Activated CD4-positive, CD25-positive, alpha-beta regulatory T cell treated with anti-CD3 and anti-CD28 coated beads, Interleukin-2, amount 50 U/mL, for 24 hours (primary cell): ENCODE measurements around the gene RNF183.
"Not testable (repeated sequence)": the region's sequence is repeated elsewhere in the genome, so short reads cannot be mapped to it uniquely, and the experiment has no call there.

Experiments
- ATAC-seq, 2 donors: fragments of 150-1000 bp; cut with Tn5 transposase; one replicate each; pipeline ENCODE4 v1.10.0; 2021; ENCODE audit warnings: mild to moderate bottlenecking in 1 of 2, moderate library complexity in 1 of 2

The RNF183 gene

DNA sequence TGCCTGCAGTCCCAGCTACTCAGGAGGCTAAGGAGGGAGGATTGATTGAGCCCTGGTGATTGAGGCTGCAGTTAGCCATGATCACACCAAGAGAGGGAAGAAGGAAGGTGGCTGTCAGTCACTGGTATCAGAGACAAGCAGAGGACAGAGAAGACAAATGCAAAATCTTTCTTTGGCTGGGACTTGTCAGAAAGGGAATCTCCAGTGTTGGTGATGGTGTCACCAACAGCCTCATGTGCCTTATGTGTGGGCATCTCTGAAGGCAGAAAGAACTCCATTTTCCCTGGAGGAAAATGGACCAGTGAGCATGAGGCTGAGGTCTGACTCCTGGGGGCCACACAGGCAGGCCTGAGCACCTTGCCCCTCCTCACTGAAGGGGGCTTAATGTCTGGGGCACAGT is 12.1 kb upstream of the RNF183 start:
- no peak for ATAC-seq

DNA sequence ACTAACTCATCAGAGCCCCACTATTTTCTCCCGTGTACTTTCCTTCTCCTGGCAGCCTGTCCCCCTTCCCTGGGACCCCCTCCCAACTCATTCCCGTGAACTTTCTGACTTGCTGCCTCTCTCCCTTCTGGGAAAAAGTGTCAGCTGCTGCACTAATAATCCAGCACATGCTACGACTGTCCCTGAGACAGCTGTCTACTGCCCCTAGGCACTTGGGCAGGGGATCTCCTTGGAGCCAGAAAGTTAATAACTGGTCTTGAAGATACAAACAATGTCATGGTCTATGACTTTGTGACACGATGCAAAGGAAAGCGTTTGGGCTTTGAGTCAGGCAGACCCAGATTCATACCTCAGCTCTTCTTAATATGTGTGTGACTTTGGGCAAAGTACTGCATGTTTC is 10.1 kb upstream of the RNF183 start:
- no peak for ATAC-seq

DNA sequence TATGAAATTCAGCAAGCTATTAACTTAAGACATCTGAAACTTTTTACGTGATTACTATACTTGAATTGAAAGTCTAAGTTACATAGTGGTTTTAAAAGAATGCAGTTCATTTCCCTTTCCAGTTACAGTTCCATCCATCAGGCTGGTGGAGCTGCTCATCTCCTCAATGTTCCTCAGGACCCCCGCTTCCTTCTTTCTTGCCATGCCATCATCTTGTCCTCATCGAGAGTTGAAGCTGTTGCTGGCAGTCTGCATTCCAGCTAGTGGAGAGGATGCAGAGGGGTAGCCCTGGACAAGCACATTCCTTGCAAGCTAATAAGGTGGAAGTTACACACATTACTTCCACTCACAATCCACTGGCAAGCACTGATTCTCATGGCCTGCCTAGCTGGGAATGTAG is 8.8 kb upstream of the RNF183 start:
- ATAC-seq: no peak

DNA sequence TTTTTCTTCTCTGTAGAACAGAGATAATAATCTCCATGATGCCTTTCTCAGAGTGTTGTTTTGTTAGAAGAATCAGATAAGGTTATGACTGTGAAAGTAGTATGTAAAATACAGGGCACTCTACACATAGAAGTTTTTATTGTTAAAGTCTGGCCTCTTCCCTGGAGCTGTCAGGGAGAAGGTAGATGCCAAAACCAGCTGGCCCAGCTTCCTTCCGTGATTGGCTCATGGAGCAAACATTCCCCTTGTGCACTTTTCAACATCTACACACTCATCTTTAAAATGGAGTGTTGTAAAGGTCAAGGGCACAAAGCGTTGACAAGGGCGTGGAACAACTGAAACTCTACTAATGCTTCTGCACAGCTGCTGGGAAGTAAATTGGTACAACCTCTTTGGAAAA is 7.4 kb upstream of the RNF183 start:
- no peak for ATAC-seq

DNA sequence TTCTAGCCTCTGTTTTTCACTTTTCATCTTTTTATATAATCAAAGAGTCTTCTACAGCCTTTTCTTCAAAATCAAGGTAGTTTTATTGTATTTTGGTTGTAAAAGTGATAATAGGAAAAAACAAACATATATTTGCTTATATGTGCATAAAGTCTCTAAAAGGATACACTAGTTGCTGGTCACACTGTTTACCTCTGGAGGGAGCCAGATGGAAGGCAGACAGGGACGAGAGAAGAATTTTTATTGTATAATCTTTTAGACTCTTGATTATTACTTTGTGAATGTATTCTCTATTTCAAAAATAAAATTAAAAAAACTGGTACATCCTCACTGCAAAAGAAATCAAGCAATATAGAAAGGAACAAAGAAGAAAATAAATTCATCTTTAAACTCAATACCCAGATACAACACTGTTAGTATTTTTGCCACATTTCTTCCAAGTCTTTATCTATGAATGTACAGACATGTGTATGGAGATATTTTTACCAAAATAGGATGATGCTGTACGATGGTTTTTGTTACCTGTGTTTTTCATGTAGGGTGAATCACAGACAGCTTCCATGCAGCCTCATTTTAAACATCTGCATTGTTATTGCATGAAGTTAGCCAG is 6.1 kb upstream of the RNF183 start:
- ATAC-seq: no peak

DNA sequence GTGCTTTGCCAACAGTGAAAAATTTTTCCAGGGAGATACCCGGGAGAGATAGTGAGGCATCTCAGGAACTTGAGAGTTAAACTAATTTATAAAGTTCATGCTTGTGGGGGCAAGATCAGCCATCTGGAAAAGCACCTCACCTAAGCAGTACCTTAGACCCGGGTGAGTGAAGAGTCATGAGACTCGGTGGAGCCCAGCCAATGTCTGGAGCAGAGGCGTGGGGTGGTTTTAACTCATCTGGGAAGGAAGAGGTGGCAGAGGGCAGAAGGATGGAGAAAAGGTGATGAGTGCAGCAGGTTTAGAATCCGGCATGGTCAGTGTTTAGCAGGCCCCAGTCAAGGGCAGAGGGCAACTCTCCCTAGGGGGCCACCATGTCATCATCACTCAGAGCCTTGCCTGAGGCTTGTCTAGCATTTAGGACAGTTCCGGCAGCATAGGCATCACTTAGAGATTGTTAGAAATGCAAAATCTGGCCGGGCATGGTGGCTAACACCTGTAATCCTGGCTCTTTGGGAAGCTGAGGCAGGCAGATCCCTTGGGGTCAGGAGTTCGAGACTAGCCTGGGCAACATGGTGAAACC is 4.3 kb upstream of the RNF183 start:
- ATAC-seq: no peak

DNA sequence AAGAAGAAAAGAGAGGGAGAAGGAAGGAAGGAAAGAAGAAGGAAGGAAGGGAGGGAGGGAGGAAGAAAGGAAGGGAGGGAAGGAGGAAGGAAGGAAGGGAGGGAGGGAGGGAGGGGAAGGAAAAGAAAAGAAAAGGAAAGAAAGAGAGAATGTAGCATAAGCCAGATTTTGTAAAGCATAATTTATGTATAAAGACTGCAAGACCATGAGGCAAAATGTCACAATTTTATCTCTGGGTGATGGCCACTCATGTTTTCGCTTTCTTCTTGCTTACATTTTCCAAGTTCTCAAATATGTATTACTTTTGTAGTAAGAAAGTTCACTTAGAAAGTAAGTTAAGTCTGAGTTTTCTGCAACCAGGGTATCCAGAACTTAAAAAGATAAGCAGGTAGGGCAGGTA is 3.4 kb upstream of the RNF183 start:
- ATAC-seq: no peak

DNA sequence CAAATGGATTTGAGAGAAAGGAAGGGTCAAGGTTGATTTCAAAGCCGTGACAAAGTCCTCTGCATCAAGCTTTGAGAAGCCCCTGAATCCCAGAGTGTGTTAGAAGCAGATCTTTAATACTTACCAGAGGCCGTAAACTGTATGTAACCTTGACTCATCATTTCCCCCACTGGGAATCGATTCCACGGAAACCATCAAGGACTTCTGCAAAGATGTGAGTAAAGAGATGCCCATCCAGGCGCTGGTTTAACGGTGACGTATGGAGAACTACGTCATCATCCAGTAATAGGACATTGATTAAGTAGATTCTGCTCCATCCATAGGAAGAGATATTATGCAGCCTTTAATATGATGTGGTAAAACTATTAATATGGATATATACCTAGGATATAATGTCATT is 1.6 kb downstream of the RNF183 start:
- ATAC-seq: no peak

DNA sequence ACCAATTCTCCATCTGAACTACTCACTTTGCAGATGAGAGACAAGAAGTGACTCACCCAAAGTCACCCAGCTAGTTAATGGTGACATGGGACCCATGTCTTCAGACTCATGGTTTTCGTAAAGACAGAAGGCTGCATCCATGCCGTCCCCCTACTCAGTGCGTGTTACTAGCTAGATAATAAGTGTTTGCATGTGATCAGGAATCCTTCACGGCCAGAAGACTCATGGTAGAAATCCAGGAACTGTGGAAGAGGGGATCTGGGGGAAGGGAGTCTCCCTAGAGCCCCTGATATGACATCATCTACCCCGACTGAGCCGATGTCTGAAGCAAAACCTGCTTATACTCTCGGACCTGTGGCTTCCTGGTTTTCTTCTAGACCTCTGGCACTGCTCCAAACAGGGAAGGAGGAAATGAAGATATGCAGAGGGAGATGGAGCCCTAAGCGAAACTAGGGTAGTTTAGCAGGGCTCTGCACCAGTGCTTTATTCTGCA is 3.3 kb downstream of the RNF183 start:
- no peak for ATAC-seq

DNA sequence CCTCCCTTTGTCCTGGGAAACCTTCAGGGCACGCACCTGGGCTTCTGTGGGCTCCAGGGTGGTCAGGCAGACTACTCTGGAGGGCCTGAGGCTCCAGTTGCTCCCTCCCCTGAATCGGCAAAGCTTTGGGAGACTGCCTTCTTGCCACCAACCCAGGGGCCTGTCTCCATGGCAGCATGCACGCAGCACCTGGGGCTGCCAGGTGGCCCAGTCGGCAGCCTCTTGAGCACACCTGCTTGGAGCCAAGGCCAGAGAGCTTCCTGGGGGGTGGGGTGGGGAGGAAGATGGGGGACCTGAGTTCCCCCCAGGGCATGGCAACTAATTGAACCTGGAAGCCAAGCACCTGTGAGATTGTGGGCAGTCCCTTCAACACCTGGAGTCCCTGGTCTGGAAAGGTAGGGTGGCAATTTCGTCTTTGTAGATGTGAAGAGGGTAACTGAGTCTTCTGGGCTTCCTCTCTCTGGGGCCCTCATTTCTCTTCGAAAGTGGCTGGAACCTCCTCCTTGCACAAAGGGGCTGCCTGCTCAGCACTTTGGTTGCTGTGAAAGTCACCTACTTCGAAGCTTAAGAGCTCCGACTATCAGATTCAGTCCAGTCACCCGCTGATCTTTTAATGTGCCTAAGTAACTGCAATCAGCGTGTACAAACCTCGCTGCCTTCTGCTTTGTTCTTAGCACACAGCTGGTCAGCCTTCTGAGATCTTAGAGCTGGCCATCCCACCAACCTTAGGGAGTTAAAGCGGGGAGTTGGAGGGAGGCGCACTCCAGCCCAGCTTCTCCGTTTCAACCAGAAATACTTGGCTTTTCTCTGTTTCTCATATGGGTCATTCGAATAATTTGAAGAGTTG is 4.0 kb downstream of the RNF183 start:
- no peak for ATAC-seq

DNA sequence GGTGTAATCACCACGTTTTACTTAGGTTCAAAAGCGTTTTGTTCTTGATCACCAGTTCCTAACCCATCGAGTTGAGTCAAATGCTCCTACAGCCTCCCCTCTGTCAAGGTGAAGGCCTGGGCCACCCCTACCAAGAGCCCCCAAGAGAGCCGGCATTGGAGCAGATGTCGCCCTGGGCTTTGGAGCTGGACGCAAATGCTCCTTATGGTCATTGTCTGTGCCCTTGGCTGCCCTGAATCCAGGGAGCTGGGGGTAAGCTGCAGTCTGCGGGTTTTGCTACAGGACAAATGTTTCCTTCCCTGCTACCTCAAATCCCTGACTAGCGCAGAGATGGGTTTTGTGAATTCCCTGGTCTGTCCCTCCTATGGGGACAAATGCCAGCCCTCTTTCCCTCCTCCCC is 4.9 kb downstream of the RNF183 start:
- ATAC-seq: no peak

DNA sequence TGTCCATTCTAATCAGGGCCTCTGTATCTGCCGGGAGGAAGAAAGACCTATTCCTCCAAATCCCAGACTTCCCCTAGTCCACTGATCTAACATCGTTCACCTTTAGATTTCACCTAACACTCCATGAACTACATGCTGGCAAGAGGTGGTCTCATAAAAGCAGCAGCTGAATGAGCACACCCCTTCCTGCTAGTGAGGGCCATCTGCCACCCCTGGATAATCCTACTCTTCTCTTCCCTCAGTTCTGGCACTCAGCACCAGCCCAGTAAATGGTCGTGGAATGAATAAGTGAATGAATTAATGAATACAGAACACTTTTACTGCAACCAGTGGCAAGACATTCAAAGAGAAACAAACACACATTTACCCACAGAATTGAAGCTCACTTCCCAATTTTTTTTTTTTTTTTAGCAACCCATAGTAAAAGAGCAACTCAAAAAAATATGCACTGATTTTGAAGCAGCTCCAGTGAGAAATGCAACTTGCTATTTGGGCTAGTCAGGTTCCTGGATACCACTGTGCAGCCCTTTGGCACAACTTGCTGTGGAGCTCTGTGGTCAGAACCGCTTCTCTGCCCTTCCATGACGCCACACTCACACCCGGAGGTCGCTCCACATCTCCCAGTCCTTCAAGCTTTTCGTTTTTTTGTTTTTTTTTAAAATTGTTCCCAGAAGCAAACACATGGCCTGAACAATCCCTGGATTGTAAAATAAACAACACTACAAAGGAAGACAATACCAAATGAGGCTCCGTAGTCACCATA is 6.2 kb downstream of the RNF183 start:
- ATAC-seq: no peak

DNA sequence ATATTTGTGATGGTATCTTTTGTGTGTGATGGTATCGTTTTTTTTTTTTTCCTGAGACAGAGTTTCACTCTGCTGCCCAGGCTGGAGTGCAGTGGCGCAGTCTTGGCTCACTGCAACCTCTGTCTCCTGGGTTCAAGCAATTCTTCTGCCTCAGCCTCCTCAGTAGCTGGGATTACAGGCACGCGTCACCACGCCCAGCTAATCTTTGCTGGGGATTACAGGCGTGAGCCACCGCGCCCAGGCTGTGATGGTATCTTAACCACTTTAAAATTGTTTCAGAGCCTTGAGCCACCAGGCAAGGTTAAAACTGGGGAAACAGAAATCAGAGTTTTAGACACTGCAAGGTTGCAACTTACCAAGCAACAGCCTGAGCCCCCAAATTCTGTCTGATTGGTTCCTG is 6.9 kb downstream of the RNF183 start:
- ATAC-seq: not testable (repeated sequence)

DNA sequence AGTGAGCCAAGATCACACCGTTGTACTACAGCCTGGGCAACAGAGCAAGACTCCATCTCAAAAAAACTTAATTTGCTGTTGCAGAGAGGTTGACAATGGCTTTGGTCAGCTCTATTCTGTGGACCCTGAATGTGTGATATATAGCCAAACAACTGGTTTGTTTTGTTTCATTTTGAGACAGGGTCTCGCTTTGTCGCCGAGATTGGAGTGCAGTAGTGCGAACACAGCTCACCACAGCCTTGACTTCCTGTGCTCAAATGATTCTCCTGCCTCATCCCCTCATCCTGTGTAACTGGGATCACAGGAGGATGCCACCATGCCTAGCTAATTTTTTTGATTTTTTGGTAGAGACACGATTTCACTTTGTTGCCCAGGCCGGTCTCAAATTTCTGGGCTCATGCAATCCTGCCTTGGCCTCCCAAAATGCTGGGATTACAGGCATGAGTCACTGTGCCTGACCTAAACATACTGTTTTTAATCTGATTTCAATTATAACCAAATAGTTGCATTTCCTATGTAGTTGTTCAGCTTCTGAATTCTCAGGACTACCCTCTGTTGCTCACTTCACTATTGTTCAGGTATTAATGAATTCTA is 9.8 kb downstream of the RNF183 start:
- ATAC-seq: no peak

DNA sequence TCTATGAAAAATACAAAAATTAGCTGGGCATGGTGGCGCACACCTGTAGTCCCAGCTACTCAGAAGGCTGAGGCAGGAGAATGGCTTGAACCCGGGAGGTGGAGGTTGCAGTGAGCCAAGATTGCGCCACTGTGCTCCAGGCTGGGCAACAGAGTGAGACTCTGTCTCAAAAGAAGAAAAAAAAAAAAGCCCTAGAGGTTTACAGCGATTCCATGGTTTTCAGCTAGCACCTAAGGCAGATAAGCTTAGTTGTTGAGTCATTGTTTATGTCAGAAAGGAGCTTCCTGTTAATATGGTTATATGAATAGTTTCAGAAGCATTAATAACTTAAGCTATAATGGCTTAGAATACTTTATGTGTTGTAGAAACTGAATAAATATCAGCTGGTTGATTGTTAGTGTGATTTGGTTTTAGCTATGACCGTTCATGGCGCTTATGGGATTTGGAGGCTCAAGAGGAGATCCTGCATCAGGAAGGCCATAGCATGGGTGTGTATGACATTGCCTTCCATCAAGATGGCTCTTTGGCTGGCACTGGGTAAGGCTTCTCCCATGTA is 13.0 kb downstream of the RNF183 start:
- ATAC-seq: no peak

DNA sequence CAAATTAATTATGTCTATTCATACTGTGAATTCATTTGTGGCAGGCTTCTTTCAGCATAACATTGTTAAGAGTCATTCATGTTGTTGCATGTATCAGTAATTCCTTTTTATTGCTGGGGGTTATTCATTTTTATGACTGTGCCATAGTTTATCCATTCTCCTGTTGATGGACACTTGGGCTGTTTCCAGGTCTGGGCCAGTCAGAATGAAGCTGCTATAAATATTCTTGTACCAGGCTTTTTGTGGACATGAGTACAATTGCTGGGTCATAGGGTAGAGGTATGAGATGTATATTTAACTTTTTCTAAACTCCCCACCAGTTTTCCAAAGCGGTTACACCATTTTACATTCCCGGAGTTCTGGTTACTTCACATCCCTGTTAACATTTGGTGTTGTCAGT is 14.1 kb downstream of the RNF183 start:
- ATAC-seq: no peak

DNA sequence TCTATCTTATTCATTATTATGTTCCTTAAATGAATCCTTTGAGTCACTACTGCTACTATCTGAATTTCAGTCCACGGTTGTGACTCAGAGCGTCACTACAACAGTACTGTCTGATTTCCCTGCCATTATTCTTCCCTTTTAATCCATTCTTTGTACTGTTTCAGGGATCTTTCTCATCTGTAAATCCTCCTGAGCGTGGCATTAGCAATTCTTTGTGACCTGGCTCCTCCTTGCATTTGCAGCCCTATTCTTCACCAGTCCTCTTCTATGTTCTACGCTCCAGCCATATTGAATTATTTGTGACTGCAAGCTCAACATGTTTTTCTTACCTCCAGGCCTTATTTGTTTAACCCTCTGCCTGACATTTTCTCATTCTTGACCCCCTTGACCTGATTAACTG is 21.8 kb downstream of the RNF183 start:
- ATAC-seq: no peak

DNA sequence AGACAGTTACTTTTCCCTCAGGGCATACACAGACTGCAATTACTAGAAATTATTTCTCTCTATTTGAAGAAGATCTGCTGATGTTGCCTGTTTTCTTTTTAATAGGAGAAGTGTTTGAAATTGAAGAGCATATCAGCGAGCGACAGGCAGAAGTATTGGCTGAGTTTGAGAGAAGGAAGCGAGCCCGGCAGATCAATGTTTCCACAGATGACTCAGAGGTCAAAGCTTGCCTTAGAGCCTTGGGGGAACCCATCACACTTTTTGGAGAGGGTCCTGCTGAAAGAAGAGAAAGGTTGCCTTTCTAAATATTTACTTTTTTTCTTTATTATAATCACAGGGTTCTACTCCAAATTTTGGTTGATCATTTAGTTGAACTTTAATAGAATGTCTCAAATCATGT is 24.3 kb downstream of the RNF183 start:
- no peak for ATAC-seq

DNA sequence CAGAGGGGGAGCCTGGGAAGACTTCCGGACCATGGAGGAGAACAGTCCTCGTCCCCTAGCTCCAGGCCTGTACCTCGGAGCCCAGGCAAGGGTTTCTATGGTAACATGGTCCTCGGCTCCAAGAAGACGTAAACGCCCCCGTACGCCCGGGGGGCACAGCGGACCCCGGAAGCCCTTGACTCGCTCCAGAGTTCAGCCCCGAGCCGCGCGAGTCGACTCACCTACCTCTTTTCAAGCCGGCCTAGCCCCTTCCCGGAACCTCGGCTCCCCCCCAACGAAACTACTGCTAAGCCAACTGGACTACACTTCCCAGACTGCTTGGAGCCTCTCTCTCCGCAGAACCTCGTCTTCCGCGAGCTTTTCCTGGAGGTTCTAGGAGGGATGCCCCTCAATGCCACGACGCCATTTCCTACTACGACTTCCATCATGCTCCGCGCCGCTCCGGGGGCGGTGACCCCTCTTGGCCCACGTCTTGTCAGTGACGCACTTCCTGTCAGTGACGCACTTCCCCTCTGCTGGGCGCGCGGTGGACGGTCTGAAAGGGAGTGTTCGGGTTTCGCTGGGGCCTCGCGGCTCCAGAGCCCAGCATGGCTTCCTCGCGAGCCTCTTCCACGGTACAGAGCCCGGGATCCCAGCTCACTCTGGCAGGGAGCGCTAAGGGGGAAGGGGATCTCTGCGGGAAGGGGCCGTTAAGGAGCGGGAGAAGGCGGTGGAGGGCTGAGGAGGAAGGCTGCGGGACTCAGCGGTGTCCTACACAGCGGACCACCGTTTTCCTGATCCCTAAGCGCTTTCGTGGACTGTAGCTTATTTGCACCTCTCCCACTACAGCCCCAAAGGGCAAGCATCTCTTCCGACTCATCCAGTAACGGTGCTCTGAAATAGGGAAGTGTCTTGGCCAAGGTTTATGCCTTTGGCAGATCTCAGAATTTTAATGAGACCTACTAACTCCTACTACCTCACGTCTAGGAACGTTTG is 27.7 kb downstream of the RNF183 start, which contains the start of the genes CDC26 and PRPF4:
Gene CDC26 (minus strand): TSS at position 416 of the 975 bp plus-strand sequence. CDS start 3,065 bp downstream, outside the sequence.
Gene PRPF4 (plus strand): TSS at position 502 of the 975 bp plus-strand sequence. CDS start 86 bp downstream, at position 588.
- ATAC-seq: peak; percentile 96

DNA sequence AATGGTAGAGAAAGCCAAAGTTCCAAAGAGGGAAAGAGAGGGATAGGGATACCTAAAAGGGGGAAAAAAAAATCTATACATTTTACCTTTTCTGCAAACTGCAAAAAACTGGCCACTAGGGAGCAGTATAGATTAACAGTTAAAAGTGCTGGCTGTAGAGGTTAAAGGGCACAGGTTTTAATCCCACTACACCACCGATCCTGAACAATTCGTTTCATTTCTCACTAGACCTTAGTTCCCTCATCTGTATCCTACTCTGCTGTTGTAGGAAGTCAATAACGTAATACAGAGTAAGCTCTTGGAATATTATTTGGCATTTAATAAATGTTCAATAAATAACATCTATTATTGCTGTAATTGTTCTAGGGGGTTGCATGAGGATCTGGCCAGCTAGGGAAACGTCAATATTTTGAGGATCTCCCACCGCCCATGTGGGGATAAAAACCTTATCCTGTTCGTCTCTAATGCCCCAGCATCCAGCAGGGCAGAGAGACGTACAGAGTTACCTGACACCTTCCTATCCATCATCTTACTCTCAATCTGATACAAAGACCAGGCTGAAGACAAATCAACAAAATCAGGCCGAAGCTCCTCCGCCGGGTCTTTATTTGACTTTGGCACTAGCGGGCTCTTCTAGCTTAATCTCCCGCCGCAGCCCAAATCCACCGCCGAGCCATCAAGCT is 28.6 kb downstream of the RNF183 start:
- peak in 1 of 2 donors; percentile 4 for ATAC-seq
